Spinal cord (tissue), 10 donors: Measurements from ENCODE around the gene PRKCB. TPM values are rescaled to one million over a fixed set of nuclear protein-coding genes. Genes with fewer than 3 reads are reported as not detected.

Experiments
- DNase-seq, 6 donors: peaks; one replicate each; pipeline versions ENCODE4 v3.0.0 to v3.0.0-alpha.2; 2013 to 2015; ENCODE audit warnings: low spot score in 6 of 6, low read depth in 4 of 6
- H3K27ac ChIP-seq: one replicate; pipeline ENCODE4 v1.5.1; 2013; ENCODE audit warnings: low read depth, low read length, control low read depth
- H3K27me3 ChIP-seq: one replicate; pipeline ENCODE4 v1.6.1; 2013; ENCODE audit warnings: low read length; ENCODE audit not compliant: control insufficient read depth, insufficient read depth
- H3K36me3 ChIP-seq: one replicate; pipeline ENCODE4 v1.6.1; 2013; ENCODE audit warnings: low read length; ENCODE audit not compliant: control insufficient read depth, insufficient read depth
- H3K4me1 ChIP-seq: one replicate; pipeline ENCODE4 v1.6.1; 2013; ENCODE audit warnings: low read length; ENCODE audit not compliant: control insufficient read depth, insufficient read depth
- H3K4me3 ChIP-seq: one replicate; pipeline ENCODE4 v1.5.1; 2013; ENCODE audit warnings: low read depth, low read length, control low read depth
- H3K9me3 ChIP-seq: one replicate; pipeline ENCODE4 v1.6.1; 2013; ENCODE audit warnings: low read length; ENCODE audit not compliant: control insufficient read depth, insufficient read depth
- WGBS: methylation state at CpG from one replicate; pipeline ENCODE4 v1.1.5; 2013; ENCODE audit warnings: missing lambda C conversion rate; ENCODE audit not compliant: insufficient coverage; 5-methylcytosine and 5-hydroxymethylcytosine counted together
- polyA plus RNA-seq, 2 donors: library from polyadenylated mRNA; unstranded; fragments of 120-200 nt; gene quantifications; one replicate each; pipeline ENCODE4 v1.2.1, GENCODE V29; 2013; ENCODE audit not compliant: insufficient read length in 2 of 2
- total RNA-seq, 2 donors: library from RNA; depleted of rRNA in 1 of 2; stranded (reverse); fragments of 120-200 nt in 1 of 2; fragments of >200 nt in 1 of 2; gene quantifications; one replicate each; pipeline versions ENCODE4 v1.2.3 to v1.2.4, GENCODE V29; 2013 to 2014
- donor health status: healthy.

PRKCB gene
- total and polyA plus RNA-seq, 4 donors, result 50.7 to 118 (median 87.9) TPM

GRCh38 chr16:24051125-24051524 lies 215.3 kb downstream of the PRKCB start:
- peaks cover 11% of the 10 kb centered on the region for H3K4me1 ChIP-seq
- H3K9me3 ChIP-seq, result no peaks in the 10 kb centered on the region
- 72% methylated on average over 5 of the region's 5 CpGs for WGBS
- no peaks in the 10 kb centered on the region for H3K27me3 ChIP-seq
- DNase-seq, result no peak
- H3K36me3 ChIP-seq, result no peaks in the 10 kb centered on the region
- H3K27ac ChIP-seq, result no peak overlapping the region
- no peak overlapping the region for H3K4me3 ChIP-seq

- H3K27me3 ChIP-seq, result no peaks in the 10 kb centered on the region
- peak in 1 of 6 donors; percentile 46 for DNase-seq
- H3K36me3 ChIP-seq, result no peaks in the 10 kb centered on the region
- H3K4me3 ChIP-seq, result no peak overlapping the region
- WGBS, result 87% methylated on average over 4 of the region's 9 CpGs
- H3K4me1 ChIP-seq, result peaks cover 7% of the 10 kb centered on the region
- no peaks in the 10 kb centered on the region for H3K9me3 ChIP-seq
- no peak overlapping the region for H3K27ac ChIP-seq
Observed at GRCh38 chr16:24052329-24053098, 216.7 kb downstream of the PRKCB start.

- Histone ChIP-seq H3K27me3 (no peaks in the 10 kb centered on the region), H3K4me3 (no peak overlapping the region), H3K9me3 (no peaks in the 10 kb centered on the region), H3K4me1 (peaks cover 7% of the 10 kb centered on the region), H3K36me3 (no peaks in the 10 kb centered on the region), H3K27ac (no peak overlapping the region)
- 97% methylated on average over 6 of the region's 8 CpGs for WGBS
- DNase-seq, result no peak
Observed at GRCh38 chr16:24053099-24053946, 217.5 kb downstream of the PRKCB start.

- no peak overlapping the region for H3K4me3 ChIP-seq
- H3K4me1 ChIP-seq, result peaks cover 7% of the 10 kb centered on the region
- H3K9me3 ChIP-seq, result no peaks in the 10 kb centered on the region
- 12% methylated on average over 6 of the region's 12 CpGs for WGBS
- H3K27ac ChIP-seq, result no peak overlapping the region
- no peaks in the 10 kb centered on the region for H3K36me3 ChIP-seq
- peak in 2 of 6 donors; percentile 58 to 83 for DNase-seq
- no peaks in the 10 kb centered on the region for H3K27me3 ChIP-seq
Observed at GRCh38 chr16:24054741-24055491, 219.1 kb downstream of the PRKCB start.

- Histone ChIP-seq H3K27ac (no peak overlapping the region), H3K27me3 (no peaks in the 10 kb centered on the region), H3K9me3 (no peaks in the 10 kb centered on the region), H3K4me3 (no peak overlapping the region), H3K4me1 (no peaks in the 10 kb centered on the region), H3K36me3 (no peaks in the 10 kb centered on the region)
- no peak for DNase-seq
- WGBS, result 100% methylated on average over 1 of the region's 3 CpGs
Observed at GRCh38 chr16:24062270-24062817, 226.6 kb downstream of the PRKCB start.

- Histone ChIP-seq H3K27ac (no peak overlapping the region), H3K4me3 (no peak overlapping the region), H3K27me3 (no peaks in the 10 kb centered on the region), H3K36me3 (no peaks in the 10 kb centered on the region), H3K4me1 (no peaks in the 10 kb centered on the region), H3K9me3 (no peaks in the 10 kb centered on the region)
- DNase-seq, result no peak
- WGBS, result 79% methylated on average over 5 of the region's 6 CpGs
Observed at GRCh38 chr16:24069036-24069590, 233.3 kb downstream of the PRKCB start.

- H3K36me3 ChIP-seq, result no peaks in the 10 kb centered on the region
- no peaks in the 10 kb centered on the region for H3K27me3 ChIP-seq
- no CpG with 5 or more reads among the region's 1 CpG for WGBS
- peak in 1 of 6 donors; percentile 19 for DNase-seq
- no peaks in the 10 kb centered on the region for H3K4me1 ChIP-seq
- H3K4me3 ChIP-seq, result no peak overlapping the region
- H3K27ac ChIP-seq, result no peak overlapping the region
- H3K9me3 ChIP-seq, result no peaks in the 10 kb centered on the region
Observed at GRCh38 chr16:24070851-24071250, 235.1 kb downstream of the PRKCB start.

GRCh38 chr16:24071666-24072360 lies 236.0 kb downstream of the PRKCB start:
- Histone ChIP-seq H3K27ac (no peak overlapping the region), H3K36me3 (no peaks in the 10 kb centered on the region), H3K4me1 (peaks cover 2% of the 10 kb centered on the region), H3K9me3 (no peaks in the 10 kb centered on the region), H3K27me3 (no peaks in the 10 kb centered on the region), H3K4me3 (no peak overlapping the region)
- 67% methylated on average over 6 of the region's 8 CpGs for WGBS
- DNase-seq, result no peak
